K562 (cell line): Measurements from ENCODE around the gene IL6ST. TPM values are rescaled to one million over a fixed set of nuclear protein-coding genes. Genes with fewer than 3 reads are reported as not detected.

Source experiments
- ATAC-seq: fragments of 200-7000 bp; cut with Tn5 transposase; 3 replicates; pipeline ENCODE4 v1.9.1; 2020; ENCODE audit warnings: moderate library complexity
- BruUV-seq: library from RNA; stranded (reverse); fragments of 400-500 nt; replicated peaks from 2 replicates; lab custom pipeline; 2021; lab: Mats Ljungman, UMichigan
- CTCF ChIA-PET: fragments of 300-600 bp; formaldehyde crosslinking; extraction: SDS; loops from one replicate; lab custom pipeline; 2021; ENCODE audit warnings: low intra/inter-chr PET ratio; lab: Yijun Ruan, JAX
- POLR2A ChIA-PET: fragments of 300-600, 350-650 bp; sonication (Branson Sonifier 250); formaldehyde crosslinking; extraction: SDS; loops from one replicate; lab custom pipeline; 2021; ENCODE audit warnings: antibody characterized with exemption, inconsistent platforms; lab: Yijun Ruan, JAX
- DNase-seq, 4 experiments: peaks; one replicate each; pipeline versions ENCODE4 v3.0.0 to v3.0.0-alpha.2; 2011 to 2018; ENCODE audit warnings: low spot score in 3 of 4, mixed read lengths in 3 of 4; ENCODE audit errors: extremely low read depth in 1 of 4
- FAIRE-seq: peaks from 2 replicates; lab custom pipeline; 2011; peaks lifted over from hg19 to GRCh38; lab: Jason Lieb, UNC
- H2AFZ ChIP-seq: 2 replicates; pipeline ENCODE4 v1.6.0; 2011; ENCODE audit warnings: low read depth, low read length, control low read depth, inconsistent platforms
- H3K27ac ChIP-seq: fragments of 200-600 bp; 3 replicates; pipeline ENCODE4 v1.8.0; 2011; ENCODE audit warnings: low read depth, mild to moderate bottlenecking, control low read depth, inconsistent platforms, low read length, moderate library complexity, mixed read lengths; ENCODE audit errors: extremely low read depth
- H3K27me3 ChIP-seq, 2 experiments: fragments of 300-600 bp in 1 of 2; 2 replicates in 1 of 2; 3 replicates in 1 of 2; pipeline versions ENCODE4 v1.6.0 to v1.8.0; 2011; ENCODE audit warnings: inconsistent platforms in 2 of 2, low read length in 2 of 2, mild to moderate bottlenecking in 1 of 2, mixed read lengths in 1 of 2, moderate library complexity in 1 of 2; ENCODE audit not compliant: control insufficient read depth in 2 of 2, insufficient read depth in 2 of 2
- H3K36me3 ChIP-seq: fragments of 300-600 bp; 3 replicates; pipeline ENCODE4 v1.8.0; 2011; ENCODE audit warnings: mild to moderate bottlenecking, low read length, inconsistent platforms; ENCODE audit not compliant: control insufficient read depth, insufficient read depth
- H3K4me1 ChIP-seq, 2 experiments: fragments of 200-600 bp in 1 of 2; replicated peaks in 1 of 2; 2 replicates in 1 of 2; 3 replicates in 1 of 2; pipeline versions ENCODE4 v1.5.1 to v1.8.0; 2011; ENCODE audit warnings: inconsistent platforms in 2 of 2, low read length in 2 of 2, mild to moderate bottlenecking in 1 of 2, mixed read lengths in 1 of 2, moderate library complexity in 1 of 2; ENCODE audit not compliant: control insufficient read depth in 2 of 2, insufficient read depth in 2 of 2
- H3K4me2 ChIP-seq: 2 replicates; pipeline ENCODE4 v1.6.1; 2011; ENCODE audit warnings: low read length, control low read depth, inconsistent platforms, mixed read lengths; ENCODE audit not compliant: insufficient read depth
- H3K4me3 ChIP-seq: fragments of 200-600 bp; sonication (generic), shearing (Covaris generic); 2 replicates; pipeline ENCODE4 v1.5.1; 2016; ENCODE audit warnings: control low read depth, inconsistent platforms
- H3K79me2 ChIP-seq: fragments of 200-600 bp; 3 replicates; pipeline ENCODE4 v1.8.0; 2011; ENCODE audit warnings: low read length, inconsistent platforms; ENCODE audit not compliant: control insufficient read depth, insufficient read depth
- H3K9ac ChIP-seq, 2 experiments: 2 replicates each; pipeline versions ENCODE4 v1.6.0 to v1.6.1; 2011; ENCODE audit warnings: low read depth in 2 of 2, low read length in 2 of 2, control low read depth in 1 of 2, inconsistent platforms in 1 of 2, mild to moderate bottlenecking in 1 of 2, mixed read lengths in 1 of 2; ENCODE audit not compliant: insufficient read depth in 1 of 2
- H3K9me1 ChIP-seq: one replicate; pipeline ENCODE4 v1.6.0; 2011; ENCODE audit warnings: inconsistent platforms, mild to moderate bottlenecking, low read length, moderate library complexity; ENCODE audit not compliant: control insufficient read depth, insufficient read depth
- H3K9me3 ChIP-seq: replicated peaks from 2 replicates; pipeline ENCODE4 v1.5.1; 2011; ENCODE audit warnings: low read depth, low read length, inconsistent platforms; ENCODE audit not compliant: control insufficient read depth, insufficient read depth
- H4K20me1 ChIP-seq: replicated peaks from 2 replicates; pipeline ENCODE4 v1.6.1; 2011; ENCODE audit warnings: low read length, inconsistent platforms, mixed read lengths; ENCODE audit not compliant: control insufficient read depth, insufficient read depth
- ATF3 ChIP-seq, 2 experiments: fragments of 450-650 bp in 1 of 2; sonication (generic) in 1 of 2; formaldehyde crosslinking in 1 of 2; IDR thresholded peaks in 1 of 2; conservative IDR thresholded peaks in 1 of 2; 2 replicates each; pipeline versions ENCODE4 v1.6.1 to v1.8.1; 2016 to 2023; ENCODE audit warnings: mild to moderate bottlenecking in 2 of 2, moderate library complexity in 2 of 2, inconsistent platforms in 1 of 2, missing genetic modification reagents in 1 of 2
- ATF7 ChIP-seq: fragments of 450-650 bp; IDR thresholded peaks from 2 replicates; pipeline ENCODE4 v1.7.1; 2014; ENCODE audit warnings: mild to moderate bottlenecking, moderate library complexity
- JUN ChIP-seq, 2 experiments: sonication (generic) in 1 of 2; formaldehyde crosslinking in 1 of 2; IDR thresholded peaks; 2 replicates each; pipeline versions ENCODE4 v1.6.1 to v1.8.0; 2012 to 2022; ENCODE audit warnings: borderline replicate concordance in 2 of 2, mild to moderate bottlenecking in 2 of 2, improper control_type of control experiment in 1 of 2, low read depth in 1 of 2, low read length in 1 of 2, missing genetic modification reagents in 1 of 2
- JUND ChIP-seq, 2 experiments: IDR thresholded peaks; 2 replicates in 1 of 2; 3 replicates in 1 of 2; pipeline ENCODE4 v1.6.1; 2011; ENCODE audit warnings: borderline replicate concordance in 2 of 2, low read depth in 2 of 2, low read length in 2 of 2, improper control_type of control experiment in 1 of 2, missing biosample characterization in 1 of 2, missing genetic modification characterization in 1 of 2, missing genetic modification reagents in 1 of 2
- NFATC3 ChIP-seq: fragments of 450-650 bp; IDR thresholded peaks from 2 replicates; pipeline ENCODE4 v1.6.1; 2017; ENCODE audit warnings: mild to moderate bottlenecking
- YY1 ChIP-seq, 3 experiments: IDR thresholded peaks; 2 replicates each; pipeline ENCODE4 v1.6.1; 2011; ENCODE audit warnings: low read length in 2 of 3, mild to moderate bottlenecking in 2 of 3, moderate library complexity in 2 of 3, borderline replicate concordance in 1 of 3, control low read depth in 1 of 3, low read depth in 1 of 3; ENCODE audit not compliant: insufficient read depth in 3 of 3, insufficient replicate concordance in 2 of 3, control insufficient read depth in 1 of 3, insufficient read length in 1 of 3; ENCODE audit errors: extremely low read depth in 1 of 3
- ZNF24 ChIP-seq: fragments of 450-650 bp; IDR thresholded peaks from 2 replicates; pipeline ENCODE4 v1.6.1; 2016
- WGBS: fragments of 100-300 bp; shearing (Covaris generic); methylation state at CpG from one replicate; pipeline ENCODE4 v1.1.6; 2016; ENCODE audit warnings: low coverage, mixed read lengths; ENCODE audit not compliant: insufficient coverage; ENCODE audit errors: missing lambda C conversion rate; 5-methylcytosine and 5-hydroxymethylcytosine counted together
- in situ Hi-C: fragments of 300-500 bp; cut with MboI; formaldehyde crosslinking; loops from 4 replicates; pipeline ENCODE4 v1.15.0; 2018; ENCODE audit warnings: inconsistent platforms, mixed read lengths
- intact Hi-C: fragments of 100-400 bp; cut with micrococcal nuclease; formaldehyde crosslinking; loops from 2 replicates; pipeline ENCODE4 v1.14.2; 2022
- polyA plus RNA-seq, 8 experiments: library from polyadenylated mRNA; depleted of rRNA in 4 of 8; stranded (reverse) in 5 of 8; unstranded in 3 of 8; fragments of >200 nt; fragmentation: Nextera tagmentation in 2 of 8; fragmentation: Illumina TruSeq in 1 of 8; extraction: Ambion mirVana in 2 of 8; extraction: Trizol in 1 of 8; gene quantifications; 2 replicates each; pipeline versions ENCODE4 v1.2.1 to v1.2.3, GENCODE V29; 2011 to 2014; ENCODE audit warnings: inconsistent platforms in 1 of 8, missing spikeins in 1 of 8
- total RNA-seq, 7 experiments: library from RNA; depleted of rRNA in 6 of 7; stranded (reverse); fragments of >200 nt in 6 of 7; fragmentation: Illumina TruSeq in 2 of 7; extraction: Trizol in 2 of 7; gene quantifications; 2 replicates each; pipeline versions ENCODE4 v1.2.1 to v1.2.3, GENCODE V29; 2011 to 2021; ENCODE audit warnings: low replicate concordance in 1 of 7

The IL6ST gene
- total and polyA plus RNA-seq, 9 of the 15 experiments (the other 6 are each of a cell fraction or from before 2014, with no cell fraction given) = 2.0 to 27.0 (median 7.9) TPM

- BruUV-seq = no TSS peak
- Histone ChIP-seq H3K27ac (no peak overlapping the region), H3K79me2 (no peaks in the 10 kb centered on the region), H3K4me3 (no peak overlapping the region), H4K20me1 (no peaks in the 10 kb centered on the region), H3K27me3 (no peaks in the 10 kb centered on the region), H3K9me1 (no peaks in the 10 kb centered on the region), H3K9ac (no peak overlapping the region), H3K36me3 (no peaks in the 10 kb centered on the region), H3K4me2 (no peak overlapping the region), H2AFZ (peak overlapping the region; percentile 7), H3K4me1 (peaks cover 7 to 19% of the 10 kb centered on the region in 2 experiments; a peak in 3 of 5 replicates), H3K9me3 (no peaks in the 10 kb centered on the region)
- TF ChIP-seq ZNF24 (no peak), ATF3 (IDR thresholded peaks at IDR 0.05) (peak; percentile 80), ATF3 (CRISPR knock-in tag; conservative IDR thresholded peaks at IDR 0.05) (no peak), NFATC3 (no peak), ATF7 (peak; percentile 61; the same call in 1 of the 2 replicates), JUND (IDR thresholded peaks at IDR 0.05; ENCODE audit: borderline replicate concordance, low read depth, low read length) (peak; percentile 4; the same call in 1 of the 2 replicates), JUND (tag; IDR thresholded peaks at IDR 0.05; ENCODE audit: borderline replicate concordance, low read depth, low read length) (no peak), YY1 (IDR thresholded peaks at IDR 0.05; ENCODE audit: borderline replicate concordance in 1 of 3, control insufficient read depth in 1 of 3, extremely low read depth in 1 of 3, insufficient read depth in 3 of 3, insufficient read length in 1 of 3, insufficient replicate concordance in 2 of 3, low read depth in 1 of 3, low read length in 2 of 3) (peak in 1 of 3 experiments; percentile 33), JUN (IDR thresholded peaks at IDR 0.05; ENCODE audit: borderline replicate concordance, low read depth, low read length) (0 out of 2 replicates have a peak, but pooled peaks have one; percentile 22), JUN (CRISPR knock-in tag; IDR thresholded peaks at IDR 0.05; ENCODE audit: borderline replicate concordance) (no peak)
- DNase-seq (peak in 2 of 4 experiments; percentile 9 to 18), FAIRE-seq (peak; percentile 29), ATAC-seq (peak; percentile 76)
- POLR2A ChIA-PET = interaction anchor here (1.0 to 1.1 kb wide), 2 partner anchors 19 to 56 kb away, joined by 3 read pairs; no protein-coding TSS in a partner anchor
- WGBS = 52% methylated on average over 3 of the region's 4 CpGs
- CTCF ChIA-PET = no interaction called here
- in situ Hi-C loops = no loop called here
- intact Hi-C loops = no loop called here
Measured at GRCh38 chr5:56025151-56025885, 30.6 kb upstream of the IL6ST start.
